ENCODE data around the gene DHX32.

Gene DHX32

GRCh38 chr10:125811251-125811650 lies 69.8 kb downstream of the DHX32 start:
- DNase-seq (ENCODE audit: insufficient read length, low spot score): no peak
- no peak for FAIRE-seq
- TF ChIP-seq SPI1 (IDR thresholded peaks at IDR 0.05; ENCODE audit: low read depth, low read length) (no peak), POU2F2 (IDR thresholded peaks at IDR 0.05; ENCODE audit: low read depth, low read length) (no peak), PAX5 (IDR thresholded peaks at IDR 0.05; ENCODE audit: insufficient read depth, low read length, severe bottlenecking) (no peak), POLR2AphosphoS5 (IDR thresholded peaks at IDR 0.05; ENCODE audit: low read depth, low read length) (no peak), POLR2A (IDR thresholded peaks at IDR 0.05; ENCODE audit: low read depth, low read length) (no peak), TAF1 (IDR thresholded peaks at IDR 0.05; ENCODE audit: low read depth, low read length) (no peak)

- FAIRE-seq (no peak), DNase-seq (ENCODE audit: insufficient read length, low spot score) (no peak)
- TF ChIP-seq SPI1 (IDR thresholded peaks at IDR 0.05; ENCODE audit: low read depth, low read length): no peak
- no peak for TF ChIP-seq PAX5 (IDR thresholded peaks at IDR 0.05; ENCODE audit: insufficient read depth, low read length, severe bottlenecking)
- TF ChIP-seq TAF1 (IDR thresholded peaks at IDR 0.05; ENCODE audit: low read depth, low read length): no peak
- no peak for TF ChIP-seq POLR2AphosphoS5 (IDR thresholded peaks at IDR 0.05; ENCODE audit: low read depth, low read length)
- no peak for TF ChIP-seq POU2F2 (IDR thresholded peaks at IDR 0.05; ENCODE audit: low read depth, low read length)
- TF ChIP-seq POLR2A (IDR thresholded peaks at IDR 0.05; ENCODE audit: low read depth, low read length): no peak
These were observed 73.0 kb downstream of the DHX32 start for GRCh38 chr10:125808047-125808446.

- DNase-seq (ENCODE audit: insufficient read length, low spot score): no peak
- FAIRE-seq: no peak
- no peak for TF ChIP-seq POLR2A (IDR thresholded peaks at IDR 0.05; ENCODE audit: low read depth, low read length)
- no peak for TF ChIP-seq POU2F2 (IDR thresholded peaks at IDR 0.05; ENCODE audit: low read depth, low read length)
- no peak for TF ChIP-seq PAX5 (IDR thresholded peaks at IDR 0.05; ENCODE audit: insufficient read depth, low read length, severe bottlenecking)
- TF ChIP-seq TAF1 (IDR thresholded peaks at IDR 0.05; ENCODE audit: low read depth, low read length): no peak
- TF ChIP-seq POLR2AphosphoS5 (IDR thresholded peaks at IDR 0.05; ENCODE audit: low read depth, low read length): no peak
- no peak for TF ChIP-seq SPI1 (IDR thresholded peaks at IDR 0.05; ENCODE audit: low read depth, low read length)
These were observed 78.4 kb downstream of the DHX32 start for GRCh38 chr10:125802739-125803138.

- DNase-seq (ENCODE audit: insufficient read length, low spot score) (no peak), FAIRE-seq (no peak)
- TF ChIP-seq SPI1 (IDR thresholded peaks at IDR 0.05; ENCODE audit: low read depth, low read length) (no peak), POLR2AphosphoS5 (IDR thresholded peaks at IDR 0.05; ENCODE audit: low read depth, low read length) (no peak), POLR2A (IDR thresholded peaks at IDR 0.05; ENCODE audit: low read depth, low read length) (no peak), POU2F2 (IDR thresholded peaks at IDR 0.05; ENCODE audit: low read depth, low read length) (no peak), PAX5 (IDR thresholded peaks at IDR 0.05; ENCODE audit: insufficient read depth, low read length, severe bottlenecking) (no peak), TAF1 (IDR thresholded peaks at IDR 0.05; ENCODE audit: low read depth, low read length) (no peak)
These were observed 79.0 kb downstream of the DHX32 start for GRCh38 chr10:125802131-125802530.

GRCh38 chr10:125801574-125801973 lies 79.5 kb downstream of the DHX32 start:
- DNase-seq (ENCODE audit: insufficient read length, low spot score): no peak
- FAIRE-seq: no peak
- TF ChIP-seq PAX5 (IDR thresholded peaks at IDR 0.05; ENCODE audit: insufficient read depth, low read length, severe bottlenecking): no peak
- TF ChIP-seq POLR2A (IDR thresholded peaks at IDR 0.05; ENCODE audit: low read depth, low read length): no peak
- TF ChIP-seq POLR2AphosphoS5 (IDR thresholded peaks at IDR 0.05; ENCODE audit: low read depth, low read length): no peak
- TF ChIP-seq TAF1 (IDR thresholded peaks at IDR 0.05; ENCODE audit: low read depth, low read length): no peak
- no peak for TF ChIP-seq POU2F2 (IDR thresholded peaks at IDR 0.05; ENCODE audit: low read depth, low read length)
- TF ChIP-seq SPI1 (IDR thresholded peaks at IDR 0.05; ENCODE audit: low read depth, low read length): no peak

GRCh38 chr10:125799451-125800182 lies 81.5 kb downstream of the DHX32 start:
- no peak for TF ChIP-seq POLR2AphosphoS5 (IDR thresholded peaks at IDR 0.05; ENCODE audit: low read depth, low read length)
- TF ChIP-seq PAX5 (IDR thresholded peaks at IDR 0.05; ENCODE audit: insufficient read depth, low read length, severe bottlenecking): no peak
- no peak for TF ChIP-seq POLR2A (IDR thresholded peaks at IDR 0.05; ENCODE audit: low read depth, low read length)
- TF ChIP-seq POU2F2 (IDR thresholded peaks at IDR 0.05; ENCODE audit: low read depth, low read length): no peak
- TF ChIP-seq SPI1 (IDR thresholded peaks at IDR 0.05; ENCODE audit: low read depth, low read length): no peak
- TF ChIP-seq TAF1 (IDR thresholded peaks at IDR 0.05; ENCODE audit: low read depth, low read length): no peak
- no peak for DNase-seq (ENCODE audit: insufficient read length, low spot score)
- FAIRE-seq: no peak

GRCh38 chr10:125797994-125798662 lies 83.0 kb downstream of the DHX32 start:
- FAIRE-seq (no peak), DNase-seq (ENCODE audit: insufficient read length, low spot score) (no peak)
- no peak for TF ChIP-seq TAF1 (IDR thresholded peaks at IDR 0.05; ENCODE audit: low read depth, low read length)
- no peak for TF ChIP-seq POU2F2 (IDR thresholded peaks at IDR 0.05; ENCODE audit: low read depth, low read length)
- TF ChIP-seq POLR2AphosphoS5 (IDR thresholded peaks at IDR 0.05; ENCODE audit: low read depth, low read length): no peak
- TF ChIP-seq SPI1 (IDR thresholded peaks at IDR 0.05; ENCODE audit: low read depth, low read length): no peak
- TF ChIP-seq PAX5 (IDR thresholded peaks at IDR 0.05; ENCODE audit: insufficient read depth, low read length, severe bottlenecking): no peak
- no peak for TF ChIP-seq POLR2A (IDR thresholded peaks at IDR 0.05; ENCODE audit: low read depth, low read length)

- no peak for DNase-seq (ENCODE audit: insufficient read length, low spot score)
- no peak for FAIRE-seq
- TF ChIP-seq POU2F2 (IDR thresholded peaks at IDR 0.05; ENCODE audit: low read depth, low read length): no peak
- no peak for TF ChIP-seq PAX5 (IDR thresholded peaks at IDR 0.05; ENCODE audit: insufficient read depth, low read length, severe bottlenecking)
- no peak for TF ChIP-seq POLR2A (IDR thresholded peaks at IDR 0.05; ENCODE audit: low read depth, low read length)
- TF ChIP-seq POLR2AphosphoS5 (IDR thresholded peaks at IDR 0.05; ENCODE audit: low read depth, low read length): no peak
- no peak for TF ChIP-seq TAF1 (IDR thresholded peaks at IDR 0.05; ENCODE audit: low read depth, low read length)
- TF ChIP-seq SPI1 (IDR thresholded peaks at IDR 0.05; ENCODE audit: low read depth, low read length): no peak
These were observed 83.7 kb downstream of the DHX32 start for GRCh38 chr10:125797424-125797823.

GRCh38 chr10:125795637-125796190 lies 85.4 kb downstream of the DHX32 start:
- TF ChIP-seq PAX5 (IDR thresholded peaks at IDR 0.05; ENCODE audit: insufficient read depth, low read length, severe bottlenecking) (no peak), SPI1 (IDR thresholded peaks at IDR 0.05; ENCODE audit: low read depth, low read length) (no peak), POLR2A (IDR thresholded peaks at IDR 0.05; ENCODE audit: low read depth, low read length) (no peak), TAF1 (IDR thresholded peaks at IDR 0.05; ENCODE audit: low read depth, low read length) (no peak), POLR2AphosphoS5 (IDR thresholded peaks at IDR 0.05; ENCODE audit: low read depth, low read length) (no peak), POU2F2 (IDR thresholded peaks at IDR 0.05; ENCODE audit: low read depth, low read length) (no peak)
- FAIRE-seq (no peak), DNase-seq (ENCODE audit: insufficient read length, low spot score) (no peak)

Measured in GM12891 (cell line).